Right atrium auricular region (tissue), 2 donors: Measurements from ENCODE around the gene ACOT11. TPM values are rescaled to one million over a fixed set of nuclear protein-coding genes. Genes with fewer than 3 reads are reported as not detected.
"Not testable (repeated sequence)": the region's sequence is repeated elsewhere in the genome, so short reads cannot be mapped to it uniquely, and the experiment has no call there.

Source experiments
- DNase-seq: peaks from one replicate; pipeline ENCODE4 v3.0.0-alpha.2; 2019; ENCODE audit warnings: low spot score
- H3K27ac ChIP-seq, 2 donors: fragments of 200-600 bp; sonication (generic); 1 replicate in 1 of 2; 2 replicates in 1 of 2; pipeline ENCODE4 v1.5.1; 2016 to 2019
- H3K27me3 ChIP-seq, 2 donors: fragments of 200-600 bp; sonication (generic); one replicate each; pipeline versions ENCODE4 v1.5.1 to v1.6.0; 2017 to 2019
- H3K36me3 ChIP-seq: fragments of 200-600 bp; sonication (generic); one replicate; pipeline ENCODE4 v1.5.1; 2016
- H3K4me1 ChIP-seq, 2 donors: fragments of 200-600 bp; sonication (generic); one replicate each; pipeline versions ENCODE4 v1.5.1 to v1.6.0; 2017 to 2019
- H3K4me3 ChIP-seq, 2 donors: fragments of 200-600 bp; sonication (generic); 1 replicate in 1 of 2; 2 replicates in 1 of 2; pipeline ENCODE4 v1.5.1; 2017 to 2019; ENCODE audit warnings: mild to moderate bottlenecking in 1 of 2, moderate library complexity in 1 of 2
- H3K9me3 ChIP-seq, 2 donors: fragments of 200-600 bp; sonication (generic); one replicate each; pipeline ENCODE4 v1.5.1; 2019
- total RNA-seq, 2 donors: library from RNA; depleted of rRNA; stranded (reverse); fragments of >200 nt; gene quantifications; one replicate each; pipeline ENCODE4 v1.1.0, GENCODE V29; 2016
- TF ChIP-seq, protein P1 (sequence below), 2 donors: fragments of 200-600 bp; sonication (generic); IDR thresholded peaks; one replicate each; pipeline ENCODE4 v1.5.1; 2019; ENCODE audit warnings: antibody characterized with exemption in 2 of 2

ACOT11 gene
- total RNA-seq, 2 donors from 2014 or later, result 9.1 to 27.0 TPM

DNA sequence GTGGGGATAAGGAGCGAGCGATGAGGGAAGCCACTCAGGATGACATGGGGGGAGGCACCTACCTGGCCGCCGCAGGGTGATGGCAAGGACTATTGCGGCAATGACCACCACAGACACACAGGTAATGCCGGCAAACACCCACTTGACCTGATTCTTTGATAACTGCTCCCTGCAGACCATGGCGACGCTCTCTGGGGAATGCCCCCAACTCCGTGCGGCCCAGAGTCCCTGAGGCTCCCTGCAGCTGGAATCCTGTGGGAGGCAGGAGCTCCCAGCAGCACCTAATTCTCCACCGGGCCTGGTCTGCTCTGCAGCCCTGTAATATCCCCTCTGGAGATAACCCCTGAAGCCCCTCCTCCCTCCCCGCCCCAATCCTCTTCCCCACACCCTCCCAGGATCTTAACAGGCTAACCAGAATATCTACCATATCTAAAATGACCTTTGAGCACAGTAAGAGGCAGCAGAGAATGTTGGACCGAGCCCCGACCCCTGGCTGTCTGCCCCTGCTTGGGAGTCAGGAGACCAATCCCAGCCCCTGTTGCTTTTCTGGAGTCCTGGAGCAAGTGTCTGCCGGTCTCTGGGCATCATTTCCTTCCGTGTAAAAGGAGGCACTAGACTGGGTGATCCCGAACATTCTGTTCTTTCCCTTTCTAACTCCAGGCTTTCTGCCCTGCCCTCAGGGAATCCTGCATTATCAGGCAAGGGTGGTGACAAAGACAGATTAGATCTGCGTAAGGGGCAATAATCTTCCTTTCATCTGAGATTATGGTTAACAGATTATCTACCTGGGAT, 75.4 kb downstream of the ACOT11 start, which contains the start of gene FAM151A:
TSS of gene FAM151A (minus strand) at position 310 of the 792 bp plus-strand sequence. CDS start at position 180, 130 bp downstream.
- Histone ChIP-seq H3K9me3 (no peaks in the 10 kb centered on the region), H3K4me3 (no peak within 1 kb of the TSS), H3K4me1 (peaks cover 0 to 8% of the 10 kb centered on the region in 2 donors), H3K27ac (no peak within 1 kb of the TSS), H3K27me3 (no peaks in the 10 kb centered on the region), H3K36me3 (no peaks in the 10 kb centered on the region)
- no peak for DNase-seq
- TF ChIP-seq, protein P1, sequence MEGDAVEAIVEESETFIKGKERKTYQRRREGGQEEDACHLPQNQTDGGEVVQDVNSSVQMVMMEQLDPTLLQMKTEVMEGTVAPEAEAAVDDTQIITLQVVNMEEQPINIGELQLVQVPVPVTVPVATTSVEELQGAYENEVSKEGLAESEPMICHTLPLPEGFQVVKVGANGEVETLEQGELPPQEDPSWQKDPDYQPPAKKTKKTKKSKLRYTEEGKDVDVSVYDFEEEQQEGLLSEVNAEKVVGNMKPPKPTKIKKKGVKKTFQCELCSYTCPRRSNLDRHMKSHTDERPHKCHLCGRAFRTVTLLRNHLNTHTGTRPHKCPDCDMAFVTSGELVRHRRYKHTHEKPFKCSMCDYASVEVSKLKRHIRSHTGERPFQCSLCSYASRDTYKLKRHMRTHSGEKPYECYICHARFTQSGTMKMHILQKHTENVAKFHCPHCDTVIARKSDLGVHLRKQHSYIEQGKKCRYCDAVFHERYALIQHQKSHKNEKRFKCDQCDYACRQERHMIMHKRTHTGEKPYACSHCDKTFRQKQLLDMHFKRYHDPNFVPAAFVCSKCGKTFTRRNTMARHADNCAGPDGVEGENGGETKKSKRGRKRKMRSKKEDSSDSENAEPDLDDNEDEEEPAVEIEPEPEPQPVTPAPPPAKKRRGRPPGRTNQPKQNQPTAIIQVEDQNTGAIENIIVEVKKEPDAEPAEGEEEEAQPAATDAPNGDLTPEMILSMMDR (IDR thresholded peaks at IDR 0.05), result no peak

GRCh38 chr1:54624466-54625464, 76.7 kb downstream of the ACOT11 start:
- DNase-seq, result no peak
- TF ChIP-seq, protein P1 (IDR thresholded peaks at IDR 0.05), result no peak

DNA sequence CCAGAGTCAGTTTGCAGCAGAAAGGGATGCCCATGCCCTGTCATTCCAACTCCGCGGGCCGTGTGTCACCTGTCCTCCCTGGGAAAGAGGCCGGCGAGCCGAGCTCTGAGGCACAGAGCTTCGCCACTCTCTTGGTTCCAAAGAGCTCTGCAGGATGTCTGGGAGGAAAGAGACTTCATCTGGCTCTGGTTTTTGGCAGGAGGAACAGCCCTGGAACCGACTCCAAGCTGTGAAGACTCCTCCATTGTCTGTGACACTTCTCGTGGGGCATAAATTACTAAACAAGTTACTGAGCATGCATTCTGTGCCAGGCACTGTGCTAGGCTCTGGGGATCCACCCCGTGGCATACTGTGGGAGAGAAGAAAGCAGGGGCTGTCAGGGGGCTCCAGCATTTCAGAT, 79.2 kb downstream of the ACOT11 start:
- Histone ChIP-seq H3K27me3 (no peaks in the 10 kb centered on the region), H3K4me3 (no peak overlapping the region), H3K36me3 (no peaks in the 10 kb centered on the region), H3K27ac (no peak overlapping the region), H3K9me3 (no peaks in the 10 kb centered on the region), H3K4me1 (peaks cover 0 to 8% of the 10 kb centered on the region in 2 donors)
- TF ChIP-seq, protein P1 (IDR thresholded peaks at IDR 0.05), result no peak
- DNase-seq, result no peak

More at GRCh38 chr1:54624466-54625464, 76.7 kb downstream of the ACOT11 start:
- H3K4me1 ChIP-seq, result peaks cover 0 to 8% of the 10 kb centered on the region in 2 donors
- no peak overlapping the region for H3K27ac ChIP-seq
- no peaks in the 10 kb centered on the region for H3K9me3 ChIP-seq
- H3K4me3 ChIP-seq, result no peak overlapping the region
- H3K36me3 ChIP-seq, result no peaks in the 10 kb centered on the region
- no peaks in the 10 kb centered on the region for H3K27me3 ChIP-seq

GRCh38 chr1:54635804-54636203, 87.8 kb downstream of the ACOT11 start:
- DNase-seq, result not testable (repeated sequence)

DNA sequence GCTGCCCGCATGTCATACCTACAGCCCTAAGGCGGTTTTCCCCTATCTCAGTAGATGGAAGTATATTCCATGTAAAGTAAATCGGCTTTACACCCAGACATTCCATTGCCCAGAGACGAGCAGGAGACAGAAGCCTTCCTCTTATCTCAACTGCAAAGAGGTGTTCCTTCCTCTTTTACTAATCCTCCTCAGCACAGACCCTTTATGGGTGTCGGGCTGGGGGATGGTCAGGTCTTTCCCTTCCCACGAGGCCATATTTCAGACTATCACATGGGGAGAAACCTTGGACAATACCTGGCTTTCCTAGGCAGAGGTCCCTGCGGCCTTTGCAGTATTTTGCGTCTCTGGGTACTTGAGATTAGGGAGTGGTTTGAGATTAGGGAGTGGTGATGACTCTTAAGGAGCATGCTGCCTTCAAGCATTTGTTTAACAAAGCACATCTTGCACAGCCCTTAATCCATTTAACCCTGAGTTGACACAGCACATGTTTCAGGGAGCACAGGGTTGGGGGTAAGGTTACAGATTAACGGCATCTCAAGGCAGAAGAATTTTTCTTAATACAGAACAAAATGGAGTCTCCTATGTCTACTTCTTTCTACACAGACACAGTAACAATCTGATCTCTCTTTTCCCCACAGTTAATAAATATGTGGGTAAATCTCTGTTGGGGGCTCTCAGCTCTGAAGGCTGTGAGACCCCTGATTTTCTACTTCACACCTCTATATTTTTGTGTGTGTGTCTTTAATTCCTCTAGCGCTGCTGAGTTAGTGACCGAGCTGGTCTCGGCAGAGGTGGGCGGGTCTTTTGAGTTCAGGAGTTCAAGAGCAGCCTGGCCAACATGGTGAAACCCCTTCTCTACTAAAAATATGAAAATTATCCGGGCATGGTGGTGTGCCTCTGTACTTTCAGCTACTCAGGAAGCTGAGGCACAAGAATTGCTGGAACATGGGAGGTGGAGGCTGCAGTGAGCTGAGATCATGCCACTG, 88.7 kb downstream of the ACOT11 start:
- H3K9me3 ChIP-seq, H3K27ac ChIP-seq, H3K4me3 ChIP-seq, DNase-seq, H3K36me3 ChIP-seq, H3K27me3 ChIP-seq, H3K4me1 ChIP-seq: not testable (repeated sequence)

More at GRCh38 chr1:54635804-54636203, 87.8 kb downstream of the ACOT11 start:
- not testable (repeated sequence) for H3K4me3 ChIP-seq, H3K27ac ChIP-seq, H3K9me3 ChIP-seq, H3K27me3 ChIP-seq, H3K4me1 ChIP-seq, H3K36me3 ChIP-seq

DNA sequence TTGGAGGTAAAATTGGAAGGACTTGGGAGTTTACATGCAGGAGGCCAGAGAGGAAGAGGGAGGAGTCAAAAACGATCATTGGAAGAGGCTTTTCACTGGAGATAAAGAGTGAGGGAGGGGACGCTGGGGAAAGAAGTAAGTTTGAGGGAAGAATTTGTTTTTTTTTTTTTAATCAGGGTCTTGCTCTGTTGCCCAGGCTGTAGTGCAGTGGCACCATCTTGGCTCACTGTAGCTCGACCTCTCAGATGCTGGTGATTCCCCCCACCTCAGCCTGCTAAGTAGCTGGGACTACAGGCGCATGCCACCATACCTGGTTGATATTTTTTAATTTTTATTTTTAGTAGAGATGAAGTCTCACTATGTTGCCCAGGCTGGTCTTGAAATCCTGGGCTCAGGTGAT, 92.3 kb downstream of the ACOT11 start:
- TF ChIP-seq, protein P1 (IDR thresholded peaks at IDR 0.05), result no peak
- Histone ChIP-seq H3K27ac (no peak overlapping the region), H3K27me3 (no peaks in the 10 kb centered on the region), H3K9me3 (peaks cover 0 to 13% of the 10 kb centered on the region in 2 donors), H3K4me3 (no peak overlapping the region), H3K36me3 (no peaks in the 10 kb centered on the region), H3K4me1 (no peaks in the 10 kb centered on the region)
- no peak for DNase-seq
